GM18909 (cell line): ENCODE measurements around the gene SNX27.
"Not testable (repeated sequence)": the region's sequence is repeated elsewhere in the genome, so short reads cannot be mapped to it uniquely, and the experiment has no call there.

Source experiments
- ATAC-seq: cut with Tn5 transposase; IDR thresholded peaks from one replicate; pipeline ENCODE4 v1.9.1; 2021; ENCODE audit warnings: mild to moderate bottlenecking; ENCODE audit not compliant: unreplicated experiment, poor library complexity

Gene SNX27

DNA sequence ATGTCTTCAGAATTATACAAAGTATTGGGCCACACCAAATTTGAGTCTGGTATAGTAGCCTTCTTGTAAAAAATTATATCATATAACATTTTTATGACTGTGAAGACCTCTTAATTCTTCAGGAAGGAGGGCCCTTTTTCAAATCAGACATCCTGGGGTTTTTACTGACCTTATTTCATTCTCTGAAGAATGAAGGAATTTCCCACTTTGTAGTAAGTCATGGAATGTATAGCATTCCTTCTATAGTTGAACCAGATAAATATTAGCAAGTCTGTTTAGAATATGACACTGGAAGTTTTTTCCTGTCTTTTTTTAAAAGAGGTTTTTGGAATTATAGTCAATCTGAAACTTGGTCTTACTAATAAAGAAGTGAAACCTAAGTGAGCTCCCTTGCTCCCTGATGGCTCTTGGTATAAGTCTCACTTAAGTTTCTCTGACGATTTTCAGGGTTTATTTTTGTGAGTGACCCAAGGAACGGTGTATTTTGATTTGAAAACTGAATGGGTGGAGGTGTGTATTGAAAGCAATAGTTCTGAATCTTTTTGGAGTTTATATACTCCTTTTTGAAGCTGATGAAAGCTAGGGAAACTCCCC, 23.7 kb downstream of the SNX27 start:
- no peak for ATAC-seq

- ATAC-seq = no peak
These were observed 26.4 kb downstream of the SNX27 start for GRCh38 chr1:151638074-151638775.

GRCh38 chr1:151638812-151639211, 27.0 kb downstream of the SNX27 start:
- no peak for ATAC-seq

GRCh38 chr1:151639466-151639865, 27.6 kb downstream of the SNX27 start:
- no peak for ATAC-seq

DNA sequence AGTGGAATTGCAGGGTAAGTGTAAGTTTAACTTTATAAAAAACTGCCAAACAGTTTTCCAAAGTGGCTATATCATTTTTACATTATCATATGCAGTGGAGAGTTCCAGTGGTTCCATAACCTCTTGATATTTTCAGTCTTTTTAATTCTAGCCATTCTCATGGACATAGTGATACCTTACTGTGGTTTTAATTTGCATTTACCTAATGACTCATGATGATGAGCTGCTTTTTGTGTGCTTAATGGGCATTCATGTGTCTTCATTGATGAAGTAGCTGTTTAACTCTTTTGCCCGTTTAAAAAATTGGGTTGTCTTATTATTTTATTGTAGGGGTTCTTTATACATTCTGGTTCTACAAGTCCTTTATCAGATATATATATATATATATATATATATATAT, 29.4 kb downstream of the SNX27 start:
- ATAC-seq = no peak

- not testable (repeated sequence) for ATAC-seq
These were observed 31.2 kb downstream of the SNX27 start for GRCh38 chr1:151643085-151643484.

GRCh38 chr1:151644001-151644400, 32.2 kb downstream of the SNX27 start:
- ATAC-seq = no peak

GRCh38 chr1:151653397-151653796, 41.5 kb downstream of the SNX27 start:
- ATAC-seq = no peak

DNA sequence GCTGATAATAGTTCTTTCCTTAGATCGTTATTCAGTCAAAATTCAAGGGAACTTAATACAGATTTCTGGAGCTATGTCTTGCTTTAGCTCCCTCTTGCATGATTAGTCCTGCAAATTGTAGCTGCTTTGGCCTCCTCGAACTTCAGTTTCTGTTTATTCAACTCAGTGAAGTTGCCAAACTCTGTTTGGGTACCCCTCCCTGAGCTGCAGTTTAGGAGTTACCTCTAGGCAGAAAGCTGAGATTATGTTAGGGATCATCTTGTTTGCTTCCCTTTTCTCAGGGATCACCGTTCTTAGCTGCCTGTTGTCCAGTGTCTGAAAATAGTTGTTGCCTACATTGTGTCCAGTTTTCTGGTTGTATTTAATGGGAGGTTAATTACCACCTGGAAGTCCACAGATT, 43.5 kb downstream of the SNX27 start:
- ATAC-seq = no peak

DNA sequence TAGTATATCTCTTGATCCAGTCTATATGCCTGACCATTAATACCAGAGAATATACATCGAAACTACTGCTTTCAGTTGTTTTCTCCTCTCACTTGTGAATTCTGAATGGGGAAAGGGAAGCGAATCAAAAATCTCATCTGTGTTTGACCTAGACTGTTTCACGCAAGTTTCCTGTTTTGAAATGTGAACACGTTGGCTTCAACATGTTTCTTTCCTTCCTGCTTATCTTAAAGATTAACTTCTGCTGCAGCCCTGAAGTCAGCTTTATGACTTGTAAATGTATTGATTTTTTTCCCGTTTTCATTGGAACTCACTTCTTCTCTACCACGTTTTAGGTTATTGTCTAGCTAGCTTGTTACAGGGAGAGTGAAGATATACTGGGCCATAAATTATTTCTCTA, 49.9 kb downstream of the SNX27 start:
- ATAC-seq = no peak

DNA sequence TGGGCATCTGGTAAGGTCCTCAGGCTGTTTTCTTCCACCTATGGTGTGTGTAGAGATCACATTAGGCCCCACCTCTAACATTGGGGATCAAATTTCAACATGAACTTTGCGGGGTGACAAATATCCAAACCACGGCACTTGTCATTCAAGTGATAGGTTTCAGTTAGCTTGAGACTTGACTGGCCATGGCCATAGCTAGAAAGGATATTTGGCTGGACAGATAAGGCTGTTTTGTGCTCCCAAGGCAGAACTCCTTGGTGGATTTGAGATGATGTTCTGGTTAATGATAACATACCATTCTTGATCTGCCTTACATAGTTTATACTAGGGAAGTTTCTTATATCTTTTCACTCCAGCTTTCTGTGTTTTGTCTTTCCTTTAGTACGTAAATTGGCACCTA, 56.2 kb downstream of the SNX27 start:
- ATAC-seq = no peak

DNA sequence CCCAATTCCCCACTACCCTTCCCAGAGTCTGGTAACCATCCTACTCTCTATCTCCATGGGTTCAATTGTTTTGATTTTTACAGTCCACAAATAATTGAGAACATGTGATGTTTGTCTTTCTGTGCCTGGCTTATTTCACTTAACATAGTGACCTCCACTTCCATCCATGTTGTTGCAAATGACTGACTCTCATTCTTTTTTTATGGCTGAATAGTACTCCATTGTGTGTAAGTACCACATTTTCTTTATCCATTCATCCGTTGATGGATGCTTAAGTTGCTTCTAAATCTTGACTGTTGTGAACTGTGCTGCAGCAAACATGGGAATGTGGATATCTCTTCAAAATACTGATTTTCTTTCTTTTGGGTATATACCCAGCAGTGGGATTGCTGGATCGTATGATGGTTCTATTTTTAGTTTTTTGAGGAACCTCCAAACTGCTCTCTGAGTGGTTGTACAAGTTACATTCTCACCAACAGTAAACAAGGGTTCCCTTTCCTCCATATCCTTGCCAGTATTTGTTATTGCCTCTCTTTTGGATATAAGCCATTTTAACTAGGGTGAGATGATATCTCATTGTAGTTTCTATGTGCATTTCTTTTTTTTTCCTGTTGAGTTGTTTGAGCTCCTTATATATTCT, 58.3 kb downstream of the SNX27 start:
- ATAC-seq = not testable (repeated sequence)

- no peak for ATAC-seq
These were observed 61.6 kb downstream of the SNX27 start for GRCh38 chr1:151673407-151673806.

DNA sequence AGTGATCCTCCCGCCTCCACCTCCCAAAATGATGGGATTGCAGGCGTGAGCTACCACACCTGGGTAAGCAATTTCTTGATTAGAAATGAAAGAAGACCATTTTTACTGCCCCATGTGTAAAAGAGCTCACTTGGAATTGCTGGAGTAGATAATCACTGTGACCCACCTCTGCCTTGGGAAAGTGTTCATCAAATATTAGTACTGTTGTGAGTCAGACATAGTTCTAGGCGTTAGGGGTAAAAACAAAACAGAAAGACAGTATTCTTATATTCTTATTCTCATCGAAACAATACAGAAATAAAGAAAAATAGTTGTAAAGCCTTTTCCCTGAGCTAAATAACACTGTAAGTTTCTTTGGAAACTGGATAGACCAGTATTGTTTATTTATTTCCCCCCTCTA, 68.5 kb downstream of the SNX27 start:
- ATAC-seq = no peak

- ATAC-seq = no peak
These were observed 69.0 kb downstream of the SNX27 start for GRCh38 chr1:151680826-151681225.

DNA sequence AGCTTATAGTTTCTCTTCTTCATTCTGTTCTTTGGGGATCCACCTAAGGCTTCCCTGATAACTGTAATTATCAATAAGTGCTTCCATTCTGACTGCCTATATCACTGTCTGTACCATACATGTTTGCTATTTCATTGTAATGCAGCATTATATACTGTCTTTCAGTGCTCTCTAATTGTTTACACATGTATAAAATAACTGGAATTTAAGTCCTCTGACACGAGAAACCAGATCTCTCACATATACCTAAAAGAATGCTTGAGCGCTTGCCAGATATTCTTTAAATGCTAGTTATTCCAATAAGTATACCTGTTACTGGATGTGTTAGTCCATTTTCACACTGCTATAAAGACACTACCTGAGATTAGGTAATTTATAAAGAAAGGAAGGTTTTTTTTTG, 70.1 kb downstream of the SNX27 start:
- ATAC-seq = no peak

GRCh38 chr1:151682901-151683300, 71.1 kb downstream of the SNX27 start:
- not testable (repeated sequence) for ATAC-seq

- ATAC-seq = no peak
These were observed 72.3 kb downstream of the SNX27 start for GRCh38 chr1:151684128-151684527.

DNA sequence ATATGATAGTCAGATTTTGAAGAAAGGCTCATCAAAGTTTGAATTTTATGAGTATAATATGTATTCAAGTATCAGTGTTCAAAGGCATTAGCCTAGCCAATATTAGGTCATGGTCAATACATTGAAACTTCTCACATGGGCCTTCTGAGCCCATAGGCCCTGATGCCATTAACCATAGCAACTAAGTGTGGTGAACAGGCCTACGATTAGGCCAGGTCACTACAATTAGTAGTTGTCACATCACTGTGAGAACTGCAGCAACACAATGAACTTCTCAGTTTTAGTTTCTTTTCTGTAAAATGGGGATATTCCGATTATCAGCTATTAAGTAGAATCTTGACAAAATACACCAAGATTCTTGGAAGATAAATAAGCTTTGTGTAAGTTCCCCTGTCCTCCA, 74.7 kb downstream of the SNX27 start:
- no peak for ATAC-seq

DNA sequence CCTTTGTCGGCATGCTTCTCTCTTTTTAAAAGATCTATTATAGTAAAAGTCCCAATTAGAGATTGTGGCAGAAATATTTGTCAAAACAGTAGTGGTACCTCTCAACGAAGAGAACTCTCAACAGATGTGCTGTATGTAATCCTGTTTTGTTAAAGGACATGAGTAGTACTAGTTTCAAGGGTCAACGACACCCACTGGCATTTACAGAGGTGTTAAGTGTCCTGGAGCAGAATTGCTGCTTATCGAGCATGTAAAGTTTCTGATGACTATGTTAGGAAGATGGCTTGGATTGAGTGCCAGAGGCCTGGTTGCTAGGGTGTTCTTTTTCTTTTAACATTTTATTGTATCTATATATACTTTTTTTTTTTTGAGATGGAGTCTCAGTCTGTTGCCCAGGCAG, 77.6 kb downstream of the SNX27 start:
- ATAC-seq = no peak

- ATAC-seq = no peak
These were observed 80.4 kb downstream of the SNX27 start for GRCh38 chr1:151692226-151692625.
